ENCODE data around the gene CFAP119. TPM values are rescaled to one million over a fixed set of nuclear protein-coding genes. Genes with fewer than 3 reads are reported as not detected.

The CFAP119 gene
- total and polyA plus RNA-seq, 2 of the 8 experiments (the other 6 are each of a cell fraction or from before 2014, with no cell fraction given), result 5.6 to 6.0 TPM

DNA sequence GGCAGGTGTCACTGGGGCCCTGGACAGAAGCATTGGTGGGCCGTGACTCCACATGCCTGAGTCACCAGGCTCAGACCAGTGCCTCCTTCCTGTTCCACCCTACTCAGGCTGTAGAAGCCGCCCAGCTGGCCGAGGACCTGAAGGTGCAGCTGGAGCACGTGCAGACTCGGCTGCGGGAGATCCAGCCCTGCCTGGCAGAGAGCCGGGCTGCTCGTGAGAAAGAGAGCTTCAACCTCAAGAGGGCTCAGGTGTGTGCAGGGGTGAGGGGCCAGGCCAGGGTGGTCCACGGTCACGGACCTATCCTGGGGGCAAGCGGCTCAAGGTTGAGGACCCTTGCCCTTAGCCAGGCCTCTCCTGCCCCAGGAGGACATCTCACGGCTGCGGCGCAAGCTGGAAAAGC lies 9.9 kb upstream of the CFAP119 start:
- Histone ChIP-seq H3K79me1 (ENCODE audit: low read depth, low read length) (no peaks in the 10 kb centered on the region; the same call in 1 of the 2 replicates), H3K36me3 (ENCODE audit: control insufficient read depth in 2 of 4, insufficient read depth in 4 of 4, low read length in 3 of 4) (peaks cover 38 to 68% (median 58%) of the 10 kb centered on the region in 4 experiments), H3K27ac (ENCODE audit: low read depth, low read length) (no peak overlapping the region), H3K27me3 (replicated peaks in 1 of 4; ENCODE audit: control insufficient read depth in 3 of 4, extremely low read depth in 1 of 4, insufficient read depth in 3 of 4, low read length in 3 of 4) (no peaks in the 10 kb centered on the region), H4K91ac (replicated peaks; ENCODE audit: insufficient read length, low read length) (no peak overlapping the region), H3K56ac (replicated peaks; ENCODE audit: insufficient read length, low read depth, low read length) (no peak overlapping the region), H2AK5ac (ENCODE audit: low read depth, low read length) (no peak overlapping the region), H3K4me2 (ENCODE audit: insufficient read depth in 1 of 2, low read depth in 2 of 2, low read length in 2 of 2) (no peak overlapping the region), H3K4me3 (ENCODE audit: extremely low read depth in 1 of 4, insufficient read depth in 2 of 4, low read depth in 3 of 4, low read length in 4 of 4) (no peak overlapping the region), H3K9ac (replicated peaks in 1 of 4; ENCODE audit: extremely low read depth in 1 of 4, low read depth in 3 of 4, low read length in 3 of 4) (no peak overlapping the region), H3K14ac (ENCODE audit: insufficient read length) (no peak overlapping the region), H3K23ac (ENCODE audit: insufficient read length) (no peak overlapping the region), H2BK20ac (ENCODE audit: low read length) (no peak overlapping the region), H3K23me2 (ENCODE audit: low read depth, low read length) (peaks cover 4% of the 10 kb centered on the region; the same call in 1 of the 2 replicates), H4K5ac (ENCODE audit: insufficient read length, low read depth, low read length) (no peak overlapping the region), H3K9me3 (ENCODE audit: insufficient read depth in 2 of 2, low read depth in 1 of 2, low read length in 1 of 2) (no peaks in the 10 kb centered on the region), H3K18ac (ENCODE audit: extremely low read depth, low read length) (no peak overlapping the region), H4K20me1 (replicated peaks in 1 of 2; ENCODE audit: control insufficient read depth in 1 of 2, insufficient read depth in 2 of 2, low read length in 2 of 2) (peaks cover 11 to 35% of the 10 kb centered on the region in 2 experiments), H2BK5ac (ENCODE audit: low read depth, low read length) (no peak overlapping the region), H2BK15ac (ENCODE audit: low read length) (no peak overlapping the region), H3K79me2 (ENCODE audit: control insufficient read depth in 1 of 2, insufficient read depth in 2 of 2, low read length in 2 of 2) (no peaks in the 10 kb centered on the region), H4K8ac (ENCODE audit: extremely low read depth, insufficient read depth, low read length) (no peak overlapping the region), H3K4me1 (replicated peaks in 1 of 4; ENCODE audit: control insufficient read depth in 3 of 4, insufficient read depth in 4 of 4, low read length in 3 of 4) (peaks cover 0 to 5% (median 4%) of the 10 kb centered on the region in 4 experiments; a peak in 4 of 7 replicates), H3K4ac (replicated peaks; ENCODE audit: insufficient read length, low read depth, low read length) (no peak overlapping the region), H2BK12ac (ENCODE audit: low read depth, low read length) (no peak overlapping the region), H2BK120ac (replicated peaks; ENCODE audit: low read depth, low read length) (no peak overlapping the region), H2AFZ (ENCODE audit: low read length) (no peak overlapping the region)
- DNase-seq (ENCODE audit: low read depth in 1 of 2, low spot score in 2 of 2), result no peak
- 99% methylated on average over 14 of the region's 14 CpGs; no CpG with 5 or more reads in 1 of the 2 experiments for WGBS, 2 experiments (ENCODE audit: extremely low coverage in 1 of 2, insufficient coverage in 1 of 2, insufficient read length in 1 of 2, insufficient replicate concordance in 2 of 2, low coverage in 1 of 2, low lambda C conversion rate in 2 of 2, missing lambda C conversion rate in 1 of 2)
- POLR2A ChIA-PET (ENCODE audit: partially characterized antibody), result interaction anchor here (0.9 to 6.6 kb wide), 8 partner anchors 8 to 48 kb away, joined by 3 to 42 read pairs (median 4); partner anchors contain the start of genes CFAP119 and PHKG2
- FAIRE-seq, result no peak
- CTCF ChIA-PET (ENCODE audit: partially characterized antibody), result no interaction called here
- TF ChIP-seq ZNF274 (IDR thresholded peaks at IDR 0.05; ENCODE audit: borderline replicate concordance, extremely low read depth, low read length) (no peak), BCL11A (IDR thresholded peaks at IDR 0.05; ENCODE audit: low read depth in 2 of 2, low read length in 2 of 2) (no peak), CREB1 (IDR thresholded peaks at IDR 0.05) (no peak), SIRT6 (IDR thresholded peaks at IDR 0.05; ENCODE audit: low read length) (no peak), POLR2AphosphoS5 (IDR thresholded peaks at IDR 0.05; ENCODE audit: low read depth, low read length) (no peak), SIN3A (conservative IDR thresholded peaks at IDR 0.05 in 1 of 2, IDR thresholded peaks at IDR 0.05 in 1 of 2; ENCODE audit: low read depth in 1 of 2, low read length in 2 of 2) (no peak), SAP30 (IDR thresholded peaks at IDR 0.05; ENCODE audit: insufficient read depth, insufficient replicate concordance, low read length) (no peak), TAF1 (IDR thresholded peaks at IDR 0.05; ENCODE audit: low read depth, low read length) (no peak)
- TF ChIP-seq, protein P1, sequence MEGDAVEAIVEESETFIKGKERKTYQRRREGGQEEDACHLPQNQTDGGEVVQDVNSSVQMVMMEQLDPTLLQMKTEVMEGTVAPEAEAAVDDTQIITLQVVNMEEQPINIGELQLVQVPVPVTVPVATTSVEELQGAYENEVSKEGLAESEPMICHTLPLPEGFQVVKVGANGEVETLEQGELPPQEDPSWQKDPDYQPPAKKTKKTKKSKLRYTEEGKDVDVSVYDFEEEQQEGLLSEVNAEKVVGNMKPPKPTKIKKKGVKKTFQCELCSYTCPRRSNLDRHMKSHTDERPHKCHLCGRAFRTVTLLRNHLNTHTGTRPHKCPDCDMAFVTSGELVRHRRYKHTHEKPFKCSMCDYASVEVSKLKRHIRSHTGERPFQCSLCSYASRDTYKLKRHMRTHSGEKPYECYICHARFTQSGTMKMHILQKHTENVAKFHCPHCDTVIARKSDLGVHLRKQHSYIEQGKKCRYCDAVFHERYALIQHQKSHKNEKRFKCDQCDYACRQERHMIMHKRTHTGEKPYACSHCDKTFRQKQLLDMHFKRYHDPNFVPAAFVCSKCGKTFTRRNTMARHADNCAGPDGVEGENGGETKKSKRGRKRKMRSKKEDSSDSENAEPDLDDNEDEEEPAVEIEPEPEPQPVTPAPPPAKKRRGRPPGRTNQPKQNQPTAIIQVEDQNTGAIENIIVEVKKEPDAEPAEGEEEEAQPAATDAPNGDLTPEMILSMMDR (IDR thresholded peaks at IDR 0.05; ENCODE audit: control extremely low read depth in 1 of 3, insufficient read depth in 1 of 3, low read depth in 1 of 3, low read length in 3 of 3), result no peak

Measured in H1 (cell line).